Nucleus accumbens (tissue), 56 donors: ENCODE measurements around the gene NDUFA11.

Source experiments
- DNase-seq, 56 donors: peaks; one replicate each; lab custom pipeline; 2025; lab: John Stamatoyannopoulos, UW

Gene NDUFA11

GRCh38 chr19:5933391-5934068 lies 29.9 kb upstream of the NDUFA11 start:
- DNase-seq: no peak

DNA sequence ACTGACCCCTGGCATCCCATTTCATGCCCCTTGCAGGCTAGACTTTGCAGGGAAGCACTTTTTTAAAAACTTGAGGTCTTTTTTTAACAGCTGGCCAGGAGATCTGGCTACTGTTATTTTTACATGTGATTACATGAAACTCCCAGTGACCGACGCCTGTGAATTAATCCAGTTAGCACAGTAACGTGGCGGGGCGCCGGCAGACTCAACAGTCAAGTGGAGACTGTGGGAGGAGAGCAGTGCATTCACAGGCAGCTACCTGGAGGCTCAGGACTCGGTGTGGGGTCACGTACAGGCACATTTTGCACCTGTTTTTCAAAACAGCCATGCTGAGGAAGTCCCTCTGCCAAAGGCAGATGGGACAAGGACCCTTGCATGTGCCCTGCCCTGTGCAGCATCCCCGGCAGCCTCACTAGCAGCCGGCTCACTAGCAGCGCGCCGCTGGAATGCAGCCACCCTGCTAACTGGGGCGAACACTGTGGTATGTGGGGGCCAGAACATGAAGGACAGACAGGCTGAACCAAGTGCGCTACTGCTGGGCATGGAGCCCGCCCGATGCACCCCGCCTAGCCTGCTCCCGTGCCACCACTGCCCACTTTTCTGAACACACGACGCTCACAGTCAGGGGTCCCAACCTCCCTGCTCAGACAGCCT lies 29.1 kb upstream of the NDUFA11 start:
- DNase-seq: peak in 11 of 56 donors; percentile 9 to 52 (median 23)

- peak in 28 of 56 donors; percentile 9 to 79 (median 37) for DNase-seq
Observed at GRCh38 chr19:5932146-5932545, 28.6 kb upstream of the NDUFA11 start.

- DNase-seq: no peak
Observed at GRCh38 chr19:5931251-5931650, 27.7 kb upstream of the NDUFA11 start.

DNA sequence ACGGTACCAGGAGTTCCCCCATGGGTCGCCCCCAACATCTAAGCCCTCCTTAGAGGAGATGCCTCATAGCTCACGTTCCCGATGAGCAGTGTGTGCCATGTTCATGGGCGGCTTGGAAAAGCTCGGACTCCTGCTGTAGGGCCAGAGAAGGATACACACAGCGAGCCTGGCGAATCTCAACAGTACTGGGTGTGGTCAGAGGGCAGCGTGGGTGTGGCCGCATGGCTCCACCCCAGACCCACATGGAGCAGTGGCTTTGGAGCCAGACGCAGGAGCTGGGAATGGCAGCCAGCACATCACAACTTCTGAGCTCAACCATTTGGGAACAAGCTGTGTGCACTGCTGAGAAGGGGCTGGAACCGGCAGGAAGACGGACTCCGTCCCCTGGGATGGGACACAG lies 26.0 kb upstream of the NDUFA11 start:
- DNase-seq: no peak

- DNase-seq: no peak
Observed at GRCh38 chr19:5929179-5929578, 25.6 kb upstream of the NDUFA11 start.

GRCh38 chr19:5927441-5927821 lies 23.8 kb upstream of the NDUFA11 start:
- no peak for DNase-seq

GRCh38 chr19:5926641-5927440 lies 23.3 kb upstream of the NDUFA11 start:
- peak in 1 of 56 donors; percentile 22 for DNase-seq

DNA sequence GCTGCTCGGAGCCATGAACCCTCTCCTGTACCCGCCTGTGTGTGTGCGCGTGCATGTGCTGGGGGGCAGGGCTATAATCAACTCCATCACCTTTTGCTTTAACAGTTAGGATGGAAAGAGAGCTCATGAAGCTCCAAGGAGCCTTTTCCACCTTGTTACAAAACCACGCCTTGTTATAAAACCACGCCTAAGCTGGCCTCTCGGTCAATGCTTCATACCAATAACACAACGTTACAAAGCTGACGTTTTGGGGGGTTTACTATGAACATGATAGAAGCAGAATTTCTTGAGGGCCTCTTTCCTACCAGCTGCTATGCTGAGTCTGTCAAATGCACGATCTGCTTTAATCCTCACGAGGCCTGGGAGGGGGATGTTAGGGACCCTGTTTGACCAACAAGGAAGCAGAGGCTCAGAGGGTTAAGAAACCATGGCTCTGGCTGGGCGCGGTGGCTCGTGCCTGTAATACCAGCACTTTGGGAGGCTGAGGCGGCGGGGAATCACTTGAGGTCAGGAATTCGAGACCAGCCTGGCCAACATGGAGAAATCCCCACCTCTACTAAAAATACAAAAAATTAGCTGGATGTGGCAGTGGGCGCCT lies 22.3 kb upstream of the NDUFA11 start:
- no peak for DNase-seq

DNA sequence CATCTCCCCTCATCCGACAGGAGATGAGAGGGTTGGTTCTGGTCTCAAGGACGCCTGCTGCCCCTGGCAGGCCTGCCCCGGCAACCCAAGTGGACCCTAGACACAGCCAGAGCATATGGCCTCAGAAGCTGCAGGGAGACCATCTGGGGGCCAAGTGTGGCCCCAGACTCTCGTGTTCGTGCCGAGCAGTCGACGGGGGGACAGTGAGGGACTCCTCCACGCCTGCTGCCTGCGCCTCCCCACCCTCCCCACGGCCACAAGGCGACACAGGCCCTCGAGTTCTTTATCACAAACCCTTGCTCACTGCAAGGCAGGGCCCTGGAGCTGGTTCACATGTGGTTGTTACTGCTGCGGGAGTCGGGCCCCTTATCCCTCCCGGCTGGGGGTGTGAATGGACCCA lies 19.8 kb upstream of the NDUFA11 start:
- no peak for DNase-seq

DNA sequence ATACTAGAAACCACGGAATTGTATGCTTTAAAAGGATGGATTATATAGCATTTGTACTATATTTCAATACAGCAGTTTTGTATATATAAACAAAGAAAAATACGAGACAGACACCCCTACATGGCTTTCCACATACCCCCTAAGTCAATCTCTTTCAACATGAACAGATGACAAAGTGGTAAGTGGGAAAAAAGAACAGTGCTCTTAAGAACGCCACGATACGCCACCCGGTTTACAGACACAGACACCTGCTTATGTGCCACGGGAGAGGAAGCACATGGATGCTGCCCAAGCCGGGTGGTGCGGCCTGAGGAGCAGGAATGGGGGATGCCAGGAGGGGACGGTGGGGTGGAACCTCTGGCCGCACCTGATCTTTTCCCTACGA lies 18.6 kb upstream of the NDUFA11 start:
- DNase-seq: no peak

DNA sequence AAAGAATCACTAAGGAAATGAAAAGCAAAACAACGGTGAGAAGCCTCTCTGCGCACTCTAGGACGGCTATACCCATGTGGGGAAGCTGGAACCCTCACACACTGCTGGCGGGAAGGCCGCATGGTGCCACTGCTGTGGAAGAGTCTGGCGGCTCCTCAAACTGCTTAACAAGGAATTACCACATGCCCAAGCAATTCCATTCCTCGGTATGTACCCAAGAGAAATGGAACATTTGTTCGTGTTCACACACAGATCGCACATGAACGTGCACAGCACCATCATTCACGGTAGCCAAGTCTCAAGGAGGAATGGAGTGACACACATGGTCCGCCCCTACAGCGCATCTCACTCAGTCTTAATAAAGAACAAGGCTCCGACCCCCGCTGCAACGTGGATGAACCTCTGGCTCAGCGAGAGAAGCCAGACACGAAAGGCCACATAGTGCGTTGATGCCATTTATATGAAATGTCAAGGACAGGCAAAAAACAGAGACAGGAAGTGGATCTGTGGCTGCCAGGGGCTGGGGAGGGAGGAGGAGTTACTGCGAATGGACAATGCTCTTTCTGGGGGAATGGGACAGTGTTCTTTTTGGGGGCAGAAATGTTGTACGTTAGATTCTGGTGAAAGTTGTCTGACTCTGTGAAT lies 18.0 kb upstream of the NDUFA11 start:
- DNase-seq: no peak

DNA sequence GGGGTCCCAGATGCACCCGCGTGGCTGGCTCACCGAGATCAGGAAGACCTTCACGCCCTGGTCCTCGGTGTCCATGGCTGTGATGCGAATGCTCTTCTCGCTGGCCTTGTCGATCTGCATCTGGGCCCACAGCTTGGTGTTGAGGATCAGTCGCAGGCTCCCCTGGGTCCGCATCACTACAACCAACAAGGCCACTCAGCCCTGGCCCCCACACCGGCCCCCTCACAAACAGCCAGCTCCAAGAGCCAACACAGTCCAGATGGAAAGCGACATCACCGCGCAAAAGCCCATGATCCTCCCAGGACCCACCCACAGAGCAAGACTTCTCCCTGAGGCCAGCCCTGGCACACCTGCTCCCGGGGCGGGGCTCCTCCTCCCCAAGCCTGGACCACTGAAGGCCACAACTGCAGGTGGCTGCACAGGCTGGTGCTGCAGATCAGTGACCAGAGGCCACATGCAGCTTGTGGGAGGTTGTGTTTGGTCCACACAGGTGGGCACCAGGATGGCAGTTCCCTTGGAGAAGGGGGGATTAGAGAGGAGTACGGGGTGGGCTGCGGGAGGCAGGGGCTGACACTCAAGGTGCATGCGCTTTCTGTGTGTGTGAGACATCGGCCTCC lies 15.0 kb upstream of the NDUFA11 start:
- DNase-seq: no peak

DNA sequence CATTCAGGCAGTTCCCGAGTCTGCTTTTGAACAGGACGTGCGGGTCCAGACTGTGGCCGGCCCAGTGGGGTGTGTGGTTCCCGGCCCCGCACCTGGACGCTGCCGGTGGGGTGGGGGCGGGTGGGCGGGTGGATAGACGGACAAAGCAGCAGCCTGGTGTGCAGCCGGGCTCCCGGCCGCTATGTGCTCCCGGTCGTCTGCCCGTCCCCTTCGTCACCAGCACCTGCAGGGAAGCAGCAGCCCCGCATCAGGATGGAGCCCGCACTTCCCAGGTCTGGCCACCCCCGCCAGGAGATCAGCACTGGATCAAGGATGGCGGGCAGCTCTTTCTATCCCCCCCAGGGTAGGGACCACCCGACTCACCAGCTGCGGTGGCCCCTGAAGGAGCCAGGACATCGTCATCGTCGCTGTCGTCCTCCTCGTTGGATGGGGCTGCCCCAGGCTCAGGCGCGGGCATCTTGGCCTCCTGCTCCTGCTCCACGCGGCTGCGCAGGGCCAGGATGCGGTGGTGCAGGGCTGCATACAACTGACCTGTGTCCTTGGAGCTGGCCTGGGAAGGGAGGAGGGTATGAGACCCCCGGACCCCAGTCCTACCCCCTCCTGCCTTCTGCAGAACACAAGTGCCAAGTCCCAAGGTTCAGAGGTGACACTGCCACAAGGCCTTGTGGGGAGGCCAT lies 14.0 kb upstream of the NDUFA11 start:
- no peak for DNase-seq

GRCh38 chr19:5916181-5916708 lies 12.7 kb upstream of the NDUFA11 start:
- DNase-seq: no peak

- DNase-seq: no peak
Observed at GRCh38 chr19:5915782-5916165, 12.2 kb upstream of the NDUFA11 start.

DNA sequence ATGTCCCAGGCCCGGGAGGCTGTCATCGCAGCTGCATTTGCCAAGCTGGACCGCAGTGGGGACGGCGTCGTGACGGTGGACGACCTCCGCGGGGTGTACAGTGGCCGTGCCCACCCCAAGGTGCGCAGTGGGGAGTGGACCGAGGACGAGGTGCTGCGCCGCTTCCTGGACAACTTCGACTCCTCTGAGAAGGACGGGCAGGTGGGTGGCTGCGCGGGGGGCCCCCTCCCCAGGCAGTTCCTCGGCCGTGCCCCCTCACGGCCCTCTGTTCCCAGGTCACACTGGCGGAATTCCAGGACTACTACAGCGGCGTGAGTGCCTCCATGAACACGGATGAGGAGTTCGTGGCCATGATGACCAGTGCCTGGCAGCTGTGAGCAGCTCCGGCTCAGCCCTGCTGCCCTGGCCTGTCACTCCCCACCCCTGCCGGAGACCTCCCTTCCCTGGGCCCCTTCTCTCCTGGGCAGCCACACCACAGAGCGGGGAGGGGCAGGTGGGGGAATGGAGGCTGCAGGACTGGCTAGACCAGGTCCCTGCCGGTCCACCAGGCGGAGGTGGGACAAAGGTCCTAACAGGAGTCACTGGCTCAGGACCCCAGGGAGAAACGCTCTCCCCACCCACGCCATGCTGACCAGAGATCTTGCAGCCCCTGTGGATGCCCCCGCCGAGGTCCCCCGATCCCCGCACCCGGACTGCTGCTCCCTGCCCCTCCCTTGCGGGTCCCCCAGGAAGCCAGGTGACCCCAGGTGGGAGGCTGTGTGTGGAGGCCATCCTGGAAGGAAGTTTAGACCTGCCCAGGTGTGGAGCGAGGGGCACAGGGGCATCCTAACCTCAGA lies 11.6 kb upstream of the NDUFA11 start:
- no peak for DNase-seq

DNA sequence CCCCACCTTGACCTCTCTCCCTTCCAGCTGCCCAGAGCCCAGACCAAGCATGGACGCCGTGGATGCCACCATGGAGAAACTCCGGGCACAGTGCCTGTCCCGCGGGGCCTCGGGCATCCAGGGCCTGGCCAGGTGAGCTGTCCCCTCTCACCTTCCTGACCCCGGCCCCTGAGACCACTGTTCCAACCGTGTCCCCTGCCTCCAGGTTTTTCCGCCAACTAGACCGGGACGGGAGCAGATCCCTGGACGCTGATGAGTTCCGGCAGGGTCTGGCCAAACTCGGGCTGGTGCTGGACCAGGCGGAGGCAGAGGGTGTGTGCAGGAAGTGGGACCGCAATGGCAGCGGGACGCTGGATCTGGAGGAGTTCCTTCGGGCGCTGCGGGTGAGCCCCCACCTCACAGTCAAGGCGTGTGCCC lies 10.8 kb upstream of the NDUFA11 start:
- no peak for DNase-seq
